Bronchial epithelial cell (primary cell): ENCODE measurements around the gene LY6G6F. TPM values are rescaled to one million over a fixed set of nuclear protein-coding genes. Genes with fewer than 3 reads are reported as not detected.

Experiments
- DNase-seq: peaks from one replicate; pipeline ENCODE4 v3.0.0-alpha.2; 2010; ENCODE audit warnings: low read depth
- FAIRE-seq: peaks from 2 replicates; lab custom pipeline; 2011; peaks lifted over from hg19 to GRCh38; lab: Jason Lieb, UNC
- H3K27me3 ChIP-seq: 2 replicates; pipeline ENCODE4 v1.5.1; 2011; ENCODE audit warnings: low read length; ENCODE audit not compliant: control insufficient read depth, insufficient read depth
- H3K36me3 ChIP-seq: 2 replicates; pipeline ENCODE4 v1.5.1; 2011; ENCODE audit warnings: low read length; ENCODE audit not compliant: control insufficient read depth, insufficient read depth
- H3K4me3 ChIP-seq: 2 replicates; pipeline ENCODE4 v1.5.1; 2011; ENCODE audit warnings: mild to moderate bottlenecking, low read depth, low read length, control low read depth
- CTCF ChIP-seq: IDR thresholded peaks from 2 replicates; pipeline ENCODE4 v1.5.1; 2011; ENCODE audit warnings: mild to moderate bottlenecking, moderate library complexity, low read length, control low read depth, inconsistent platforms; ENCODE audit not compliant: insufficient read depth, severe bottlenecking
- total RNA-seq: library from RNA; depleted of rRNA; stranded (reverse); fragments of >200 nt; gene quantifications from 2 replicates; pipeline ENCODE4 v1.2.1, GENCODE V29; 2014

Gene LY6G6F
- total RNA-seq, 1 donor from 2014 or later: not detected

- Histone ChIP-seq H3K36me3 (peaks cover 23% of the 10 kb centered on the region), H3K4me3 (no peak overlapping the region), H3K27me3 (no peaks in the 10 kb centered on the region)
- FAIRE-seq (no peak), DNase-seq (no peak)
- TF ChIP-seq CTCF: no peak
These were observed 25.4 kb downstream of the LY6G6F start for GRCh38 chr6:31732029-31732428.

GRCh38 chr6:31733734-31734133, 27.1 kb downstream of the LY6G6F start:
- no peak overlapping the region for H3K4me3 ChIP-seq
- H3K36me3 ChIP-seq: peaks cover 21% of the 10 kb centered on the region
- no peak for TF ChIP-seq CTCF
- no peak for DNase-seq
- H3K27me3 ChIP-seq: no peaks in the 10 kb centered on the region
- FAIRE-seq: no peak

GRCh38 chr6:31734247-31734820, 27.7 kb downstream of the LY6G6F start:
- DNase-seq: no peak
- Histone ChIP-seq H3K4me3 (peak overlapping the region; percentile 52), H3K27me3 (no peaks in the 10 kb centered on the region), H3K36me3 (peaks cover 21% of the 10 kb centered on the region)
- no peak for TF ChIP-seq CTCF
- no peak for FAIRE-seq

- Histone ChIP-seq H3K4me3 (peak overlapping the region; percentile 52), H3K36me3 (peaks cover 21% of the 10 kb centered on the region), H3K27me3 (no peaks in the 10 kb centered on the region)
- no peak for FAIRE-seq
- peak; percentile 86 for DNase-seq
- no peak for TF ChIP-seq CTCF
These were observed 28.2 kb downstream of the LY6G6F start for GRCh38 chr6:31734821-31735406.

GRCh38 chr6:31736021-31736767, 29.5 kb downstream of the LY6G6F start, which contains the start of gene CLIC1:
CLIC1 (minus strand) TSS chr6:31736530; CDS start chr6:31736300, 230 bp downstream.
- FAIRE-seq (no peak), DNase-seq (peak; percentile 76)
- peak within 1 kb of the TSS; percentile 52 for H3K4me3 ChIP-seq
- H3K27me3 ChIP-seq: no peaks in the 10 kb centered on the region
- peaks cover 19% of the 10 kb centered on the region for H3K36me3 ChIP-seq
- no peak for TF ChIP-seq CTCF
